IMR-90 (cell line): Measurements from ENCODE around the gene L3MBTL2. TPM values are rescaled to one million over a fixed set of nuclear protein-coding genes. Genes with fewer than 3 reads are reported as not detected.
A peak's percentile ranks its signal among the peaks of the same experiment; 100 is the strongest.

Experiments
- ATAC-seq: fragments of 200-7000 bp; cut with Tn5 transposase; 2 replicates; pipeline ENCODE4 v1.9.1; 2020; ENCODE audit warnings: low read depth, mild to moderate bottlenecking, moderate library complexity
- Bru-seq: library from RNA; stranded (reverse); fragments of 400-500 nt; gene quantifications from one replicate; lab custom pipeline; 2021; lab: Mats Ljungman, UMichigan
- BruChase-seq, 2 experiments: library from RNA; stranded (reverse); fragments of 400-500 nt; gene quantifications; one replicate each; lab custom pipeline; 2021; lab: Mats Ljungman, UMichigan
- BruUV-seq: library from RNA; stranded (reverse); fragments of 400-500 nt; replicated peaks from 2 replicates; lab custom pipeline; 2021; lab: Mats Ljungman, UMichigan
- CTCF ChIA-PET: fragments of 300-600 bp; formaldehyde crosslinking; extraction: SDS; loops from one replicate; lab custom pipeline; 2021; ENCODE audit warnings: antibody characterized with exemption; lab: Yijun Ruan, JAX
- POLR2A ChIA-PET: fragments of 300-600 bp; sonication (Branson Sonifier 250); formaldehyde crosslinking; loops from one replicate; lab custom pipeline; 2022; ENCODE audit warnings: antibody characterized with exemption; ENCODE audit not compliant: unreplicated experiment; lab: Charles Lee
- DNase-seq: peaks from one replicate; pipeline ENCODE4 v3.0.0; 2013
- H2AFZ ChIP-seq: replicated peaks from 2 replicates; pipeline ENCODE3; 2013; ENCODE audit warnings: low read length, mild to moderate bottlenecking; ENCODE audit not compliant: poor library complexity
- H2AK5ac ChIP-seq: 2 replicates; pipeline ENCODE4 v1.6.1; 2013; ENCODE audit warnings: low read depth, low read length, inconsistent platforms
- H2AK9ac ChIP-seq: replicated peaks from 2 replicates; pipeline ENCODE3; 2013; ENCODE audit warnings: mild to moderate bottlenecking, low read depth, low read length, moderate library complexity; ENCODE audit not compliant: poor library complexity
- H2BK120ac ChIP-seq: 2 replicates; pipeline ENCODE4 v1.6.1; 2013; ENCODE audit warnings: low read depth, low read length, inconsistent platforms
- H2BK15ac ChIP-seq: 3 replicates; pipeline ENCODE4 v1.6.1; 2013; ENCODE audit warnings: low read depth, low read length, inconsistent platforms
- H2BK20ac ChIP-seq: 2 replicates; pipeline ENCODE4 v1.6.1; 2013; ENCODE audit warnings: low read depth, mild to moderate bottlenecking, inconsistent platforms, low read length, moderate library complexity
- H2BK5ac ChIP-seq: 2 replicates; pipeline ENCODE4 v1.6.1; 2013; ENCODE audit warnings: mild to moderate bottlenecking, low read depth, low read length, inconsistent platforms; ENCODE audit not compliant: poor library complexity, severe bottlenecking
- H3K14ac ChIP-seq: replicated peaks from 2 replicates; pipeline ENCODE4 v1.6.1; 2013; ENCODE audit warnings: low read depth, low read length, inconsistent platforms
- H3K18ac ChIP-seq: 2 replicates; pipeline ENCODE4 v1.6.1; 2013; ENCODE audit warnings: low read depth, low read length, control low read depth
- H3K23ac ChIP-seq: 2 replicates; pipeline ENCODE4 v1.6.1; 2013; ENCODE audit warnings: low read depth, low read length, inconsistent platforms
- H3K27ac ChIP-seq: 2 replicates; pipeline ENCODE4 v1.5.1; 2013; ENCODE audit warnings: mild to moderate bottlenecking, control low read depth, low read length; ENCODE audit not compliant: insufficient read depth
- H3K27me3 ChIP-seq: 2 replicates; pipeline ENCODE4 v1.6.1; 2013; ENCODE audit warnings: low read length; ENCODE audit not compliant: control insufficient read depth, insufficient read depth
- H3K36me3 ChIP-seq: 2 replicates; pipeline ENCODE4 v1.6.1; 2013; ENCODE audit warnings: low read length, mixed read lengths; ENCODE audit not compliant: control insufficient read depth, insufficient read depth
- H3K4ac ChIP-seq: 2 replicates; pipeline ENCODE4 v1.6.1; 2013; ENCODE audit warnings: low read depth, low read length, inconsistent platforms
- H3K4me1 ChIP-seq: 2 replicates; pipeline ENCODE4 v1.6.1; 2013; ENCODE audit warnings: low read length, mixed read lengths; ENCODE audit not compliant: control insufficient read depth, insufficient read depth
- H3K4me2 ChIP-seq: 2 replicates; pipeline ENCODE4 v1.6.1; 2013; ENCODE audit warnings: low read depth, mild to moderate bottlenecking, control low read depth, low read length, moderate library complexity
- H3K4me3 ChIP-seq: 2 replicates; pipeline ENCODE4 v1.5.1; 2013; ENCODE audit warnings: low read depth, mild to moderate bottlenecking, control low read depth, low read length, moderate library complexity; ENCODE audit not compliant: insufficient read depth
- H3K56ac ChIP-seq: 2 replicates; pipeline ENCODE4 v1.6.1; 2013; ENCODE audit warnings: low read length, inconsistent platforms; ENCODE audit not compliant: insufficient read depth; ENCODE audit errors: extremely low read depth
- H3K79me1 ChIP-seq, 2 experiments: 2 replicates each; pipeline ENCODE4 v1.6.1; 2013; ENCODE audit warnings: low read length in 2 of 2, inconsistent platforms in 1 of 2, low read depth in 1 of 2
- H3K9ac ChIP-seq: 2 replicates; pipeline ENCODE4 v1.6.1; 2013; ENCODE audit warnings: low read depth, low read length, control low read depth
- H3K9me1 ChIP-seq: 2 replicates; pipeline ENCODE4 v1.6.1; 2013; ENCODE audit warnings: low read length, inconsistent platforms; ENCODE audit not compliant: insufficient read depth
- H3K9me3 ChIP-seq: 2 replicates; pipeline ENCODE4 v1.6.1; 2013; ENCODE audit warnings: low read length; ENCODE audit not compliant: control insufficient read depth, insufficient read depth
- H4K20me1 ChIP-seq: 2 replicates; pipeline ENCODE4 v1.6.1; 2013; ENCODE audit warnings: low read length, inconsistent platforms; ENCODE audit not compliant: insufficient read depth
- H4K5ac ChIP-seq: 2 replicates; pipeline ENCODE4 v1.6.1; 2013; ENCODE audit warnings: mild to moderate bottlenecking, low read depth, low read length, control low read depth
- H4K8ac ChIP-seq, 2 experiments: 2 replicates each; pipeline ENCODE4 v1.6.1; 2013; ENCODE audit warnings: low read depth in 2 of 2, low read length in 2 of 2, control low read depth in 1 of 2, inconsistent platforms in 1 of 2
- H4K91ac ChIP-seq: 2 replicates; pipeline ENCODE4 v1.6.1; 2013; ENCODE audit warnings: low read depth, low read length, inconsistent platforms; ENCODE audit not compliant: insufficient read depth
- CHD1 ChIP-seq: IDR thresholded peaks from 2 replicates; pipeline ENCODE4 v1.6.1; 2012; ENCODE audit warnings: low read depth, low read length, improper control_type of control experiment
- FOS ChIP-seq: fragments of 150-350 bp; IDR thresholded peaks from 2 replicates; pipeline ENCODE4 v1.6.1; 2016; ENCODE audit warnings: low read depth, low read length
- MAFK ChIP-seq: IDR thresholded peaks from 2 replicates; pipeline ENCODE4 v1.6.1; 2012; ENCODE audit warnings: low read depth, low read length, improper control_type of control experiment
- MAZ ChIP-seq: IDR thresholded peaks from 2 replicates; pipeline ENCODE4 v1.6.1; 2012; ENCODE audit warnings: low read depth, mild to moderate bottlenecking, low read length, improper control_type of control experiment, moderate library complexity, borderline replicate concordance
- MXI1 ChIP-seq: IDR thresholded peaks from 2 replicates; pipeline ENCODE4 v1.6.1; 2012; ENCODE audit warnings: low read depth, mild to moderate bottlenecking, low read length, moderate library complexity, borderline replicate concordance
- POLR2A ChIP-seq: IDR thresholded peaks from 2 replicates; pipeline ENCODE4 v1.6.1; 2012; ENCODE audit warnings: mild to moderate bottlenecking, low read depth, low read length
- RFX5 ChIP-seq: IDR thresholded peaks from 2 replicates; pipeline ENCODE4 v1.8.0; 2012; ENCODE audit warnings: low read depth, mild to moderate bottlenecking, low read length, moderate library complexity
- WGBS, 2 experiments: methylation state at CpG; one replicate each; pipeline versions ENCODE4 v1.1.5 to v1.1.7; 2013; ENCODE audit warnings: missing lambda C conversion rate in 2 of 2; ENCODE audit not compliant: insufficient read length in 1 of 2; ENCODE audit errors: extremely low coverage in 2 of 2; 5-methylcytosine and 5-hydroxymethylcytosine counted together
- dilution Hi-C: fragments of 300-500 bp; cut with HindIII; formaldehyde crosslinking; loops from one replicate; pipeline ENCODE4 v1.14.3; 2018; ENCODE audit warnings: low sequenced_read_pairs; ENCODE audit not compliant: unreplicated experiment
- in situ Hi-C: fragments of 300-500 bp; cut with MboI; formaldehyde crosslinking; loops from 3 replicates; pipeline ENCODE4 v1.14.3; 2019; ENCODE audit warnings: low sequenced_read_pairs, inconsistent platforms, mixed read lengths
- intact Hi-C: fragments of 100-400 bp; cut with micrococcal nuclease; formaldehyde crosslinking; loops from 2 replicates; pipeline ENCODE4 v1.10.0; 2022
- long read RNA-seq: library from polyadenylated mRNA; unstranded; transcript quantifications from one replicate; pipeline ENCODE4 v2.0.0, GENCODE V29; 2021; ENCODE audit not compliant: unreplicated experiment
- polyA plus RNA-seq, 3 experiments: library from polyadenylated mRNA; depleted of rRNA; stranded (reverse); fragments of >200 nt; gene quantifications; 2 replicates each; pipeline ENCODE4 v1.2.3, GENCODE V29; 2012; ENCODE audit warnings: low replicate concordance in 1 of 3
- total RNA-seq: library from RNA; depleted of rRNA; stranded (reverse); fragments of >200 nt; gene quantifications from 2 replicates; pipeline ENCODE4 v1.2.3, GENCODE V29; 2012; rRNA removed
- TF ChIP-seq, protein P1 (sequence below): fragments of 150-350 bp; IDR thresholded peaks from 2 replicates; pipeline ENCODE4 v1.6.1; 2017; ENCODE audit warnings: mild to moderate bottlenecking, antibody characterized with exemption, low read length, low read depth
- TF ChIP-seq, protein P2 (sequence below): conservative IDR thresholded peaks from 2 replicates; pipeline ENCODE4 v1.5.1; 2012; ENCODE audit warnings: mild to moderate bottlenecking, low read depth, low read length, improper control_type of control experiment

Gene L3MBTL2
- total RNA-seq: 20.8 and 25.1 TPM in 2 replicates
- polyA plus RNA-seq (2012; rRNA removed): 20.6 and 23.2 TPM in 2 replicates
- 15.5 and 19.2 TPM in 2 replicates for polyA plus RNA-seq (2012; cell fraction: cytosol; rRNA removed)
- polyA plus RNA-seq (2012; cell fraction: nucleus; rRNA removed; ENCODE audit: low replicate concordance): 20.6 and 31.5 TPM in 2 replicates
- Bru-seq, nascent RNA: percentile 57 among the genes with signal in this experiment
- percentile 68 among the genes with signal in this experiment for BruChase-seq, experiment 1, labeled RNA remaining after a 6-hour chase
- BruChase-seq, experiment 2, labeled RNA remaining after a 2-hour chase: percentile 61 among the genes with signal in this experiment
- long read RNA-seq, transcript L3MBTL2-201 (17 exons, 3,296 nt): major isoform, 7 of 24 reads
- long read RNA-seq, partial matches to known transcripts: 17 of 24 reads
- long read RNA-seq, other reads (novel, unspliced or antisense): 0 of 24 reads

DNA sequence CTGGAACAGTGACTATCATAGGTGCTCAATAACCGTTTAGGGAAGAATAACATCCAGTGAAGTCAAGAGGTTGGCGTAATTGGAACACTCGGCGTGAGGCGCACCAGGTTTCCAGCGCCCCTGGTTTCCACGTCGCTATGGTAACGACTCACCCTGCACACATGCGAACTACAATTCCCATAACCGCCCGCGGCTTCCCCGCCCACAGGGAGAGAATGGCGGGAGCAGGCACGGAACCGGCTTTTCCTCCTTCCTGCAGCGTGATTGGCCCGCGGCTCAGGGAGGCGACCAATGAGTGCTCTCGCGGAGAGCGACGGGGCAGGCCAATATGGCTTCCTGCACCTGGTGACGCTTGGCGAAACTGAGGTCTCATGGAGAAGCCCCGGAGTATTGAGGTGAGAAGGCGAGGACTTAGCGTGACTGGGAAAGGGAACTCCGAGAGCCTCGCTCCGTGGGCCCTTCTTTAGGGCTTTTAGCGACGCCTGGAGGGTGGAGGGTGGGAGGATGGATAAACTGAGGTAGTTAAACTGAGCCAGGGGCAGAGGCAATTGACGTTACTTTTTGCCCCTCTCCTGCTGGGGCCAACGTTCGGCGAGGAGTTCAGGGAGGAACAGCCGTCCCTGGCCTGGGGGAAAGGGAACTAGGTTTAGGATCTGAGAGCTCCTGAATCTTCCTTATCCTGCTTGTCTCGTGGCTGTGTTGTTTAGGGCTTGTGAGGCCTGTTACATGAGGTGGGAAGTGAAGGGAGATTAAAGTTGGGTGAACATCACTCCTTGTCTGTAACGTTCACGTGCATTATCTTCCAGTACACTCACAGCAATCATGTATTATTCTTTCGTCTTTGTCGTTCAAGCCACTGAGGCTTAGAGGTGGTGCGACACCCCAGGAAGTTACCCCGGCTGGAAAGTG lies at the start of gene L3MBTL2:
Gene L3MBTL2, plus strand, starts transcription at position 321 of the 909 bp plus-strand sequence. Its CDS starts 51 bp downstream, at position 372.
- ATAC-seq (peak; percentile 100), DNase-seq (peak; percentile 93)
- Histone ChIP-seq H3K18ac (no peak within 1 kb of the TSS), H3K4me3 (peak within 1 kb of the TSS; percentile 64), H3K36me3 (peaks cover 4% of the 10 kb centered on the region; the same call in 1 of the 2 replicates), H3K4me1 (no peaks in the 10 kb centered on the region; the same call in 1 of the 2 replicates), H3K27me3 (no peaks in the 10 kb centered on the region), H3K27ac (peak within 1 kb of the TSS; percentile 62), H4K20me1 (no peaks in the 10 kb centered on the region), H2BK5ac (peak within 1 kb of the TSS; percentile 56), H3K9ac (peak within 1 kb of the TSS; percentile 77), H2AFZ (peak within 1 kb of the TSS; percentile 100), H3K56ac (peak within 1 kb of the TSS; percentile 91), H3K4ac (peak within 1 kb of the TSS; percentile 89), H2BK20ac (no peak within 1 kb of the TSS; the same call in 1 of the 2 replicates), H3K79me1 (peaks cover 12 to 30% of the 10 kb centered on the region in 2 experiments), H3K9me3 (no peaks in the 10 kb centered on the region), H3K9me1 (no peaks in the 10 kb centered on the region), H2BK120ac (peak within 1 kb of the TSS; percentile 73), H4K5ac (peak within 1 kb of the TSS; percentile 67), H2AK9ac (peak within 1 kb of the TSS; percentile 90), H4K8ac (peak within 1 kb of the TSS; percentile 85 to 98), H3K14ac (peak within 1 kb of the TSS; percentile 98), H4K91ac (peak within 1 kb of the TSS; percentile 81), H2AK5ac (peak within 1 kb of the TSS; percentile 78), H2BK15ac (0 out of 3 replicates have a peak within 1 kb of the TSS, but pooled peaks have one; percentile 1), H3K23ac (peak within 1 kb of the TSS; percentile 89), H3K4me2 (peak within 1 kb of the TSS; percentile 96)
- WGBS, 2 experiments: 20% methylated on average over 3 of the region's 47 CpGs; no CpG with 5 or more reads in 1 of the 2 experiments
- dilution Hi-C loops: no loop called here
- intact Hi-C loops: no loop called here
- BruUV-seq: no TSS peak
- TF ChIP-seq MAFK (no peak), CHD1 (no peak), POLR2A (peak; percentile 51; the same call in 1 of the 2 replicates), RFX5 (0 out of 2 replicates have a peak, but pooled peaks have one; percentile 8), MAZ (peak; percentile 43; the same call in 1 of the 2 replicates), FOS (peak; percentile 20; the same call in 1 of the 2 replicates), MXI1 (peak; percentile 45; the same call in 1 of the 2 replicates)
- TF ChIP-seq, protein P1, sequence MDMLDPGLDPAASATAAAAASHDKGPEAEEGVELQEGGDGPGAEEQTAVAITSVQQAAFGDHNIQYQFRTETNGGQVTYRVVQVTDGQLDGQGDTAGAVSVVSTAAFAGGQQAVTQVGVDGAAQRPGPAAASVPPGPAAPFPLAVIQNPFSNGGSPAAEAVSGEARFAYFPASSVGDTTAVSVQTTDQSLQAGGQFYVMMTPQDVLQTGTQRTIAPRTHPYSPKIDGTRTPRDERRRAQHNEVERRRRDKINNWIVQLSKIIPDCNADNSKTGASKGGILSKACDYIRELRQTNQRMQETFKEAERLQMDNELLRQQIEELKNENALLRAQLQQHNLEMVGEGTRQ: peak; percentile 33
- TF ChIP-seq, protein P2, sequence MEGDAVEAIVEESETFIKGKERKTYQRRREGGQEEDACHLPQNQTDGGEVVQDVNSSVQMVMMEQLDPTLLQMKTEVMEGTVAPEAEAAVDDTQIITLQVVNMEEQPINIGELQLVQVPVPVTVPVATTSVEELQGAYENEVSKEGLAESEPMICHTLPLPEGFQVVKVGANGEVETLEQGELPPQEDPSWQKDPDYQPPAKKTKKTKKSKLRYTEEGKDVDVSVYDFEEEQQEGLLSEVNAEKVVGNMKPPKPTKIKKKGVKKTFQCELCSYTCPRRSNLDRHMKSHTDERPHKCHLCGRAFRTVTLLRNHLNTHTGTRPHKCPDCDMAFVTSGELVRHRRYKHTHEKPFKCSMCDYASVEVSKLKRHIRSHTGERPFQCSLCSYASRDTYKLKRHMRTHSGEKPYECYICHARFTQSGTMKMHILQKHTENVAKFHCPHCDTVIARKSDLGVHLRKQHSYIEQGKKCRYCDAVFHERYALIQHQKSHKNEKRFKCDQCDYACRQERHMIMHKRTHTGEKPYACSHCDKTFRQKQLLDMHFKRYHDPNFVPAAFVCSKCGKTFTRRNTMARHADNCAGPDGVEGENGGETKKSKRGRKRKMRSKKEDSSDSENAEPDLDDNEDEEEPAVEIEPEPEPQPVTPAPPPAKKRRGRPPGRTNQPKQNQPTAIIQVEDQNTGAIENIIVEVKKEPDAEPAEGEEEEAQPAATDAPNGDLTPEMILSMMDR: no peak
- ChIA-PET POLR2A (no interaction called here), CTCF (no interaction called here)
- in situ Hi-C loops: no loop called here
